GM19372 (cell line): Measurements from ENCODE around the gene ATP2A1.
"Not testable (repeated sequence)": the region's sequence is repeated elsewhere in the genome, so short reads cannot be mapped to it uniquely, and the experiment has no call there.

ENCODE experiments used
- ATAC-seq: cut with Tn5 transposase; IDR thresholded peaks from one replicate; pipeline ENCODE4 v1.9.1; 2021; ENCODE audit warnings: mild to moderate bottlenecking, low read depth, moderate library complexity; ENCODE audit not compliant: unreplicated experiment

Gene ATP2A1

DNA sequence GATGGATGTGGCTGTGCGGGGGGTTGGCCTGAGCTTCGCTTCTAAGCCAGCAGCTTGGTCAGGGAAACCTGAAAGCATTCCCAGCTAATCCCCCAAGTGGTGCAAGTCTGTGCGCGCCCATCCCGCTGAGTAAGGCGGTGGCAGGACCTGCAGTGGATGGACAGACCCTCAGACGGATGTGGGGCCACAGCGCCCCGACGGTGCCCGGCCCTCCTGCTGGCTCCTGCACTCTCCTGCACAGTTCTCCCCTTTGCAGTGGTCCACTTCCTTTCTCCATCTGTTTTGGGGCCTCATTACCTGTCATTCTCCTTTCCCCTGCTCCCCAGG lies 2.3 kb downstream of the ATP2A1 start:
- ATAC-seq: no peak

DNA sequence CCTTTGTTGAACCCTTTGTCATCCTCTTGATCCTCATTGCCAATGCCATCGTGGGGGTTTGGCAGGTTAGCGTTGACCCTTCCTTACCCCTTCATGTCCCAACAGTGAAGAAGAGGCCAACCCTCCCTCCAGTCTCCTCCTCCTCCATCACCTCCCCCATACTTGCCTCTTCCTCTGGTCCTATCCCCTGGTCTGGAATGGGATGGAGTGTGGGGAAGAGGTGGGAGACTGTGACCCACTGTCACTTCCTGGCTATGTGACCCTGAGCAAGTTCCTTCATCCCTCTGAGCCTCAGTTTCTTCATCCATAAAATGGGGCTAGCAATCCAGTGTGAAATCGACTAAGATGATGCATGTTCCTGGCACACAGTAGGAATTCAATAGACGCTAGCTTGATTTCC lies 2.7 kb downstream of the ATP2A1 start:
- no peak for ATAC-seq

DNA sequence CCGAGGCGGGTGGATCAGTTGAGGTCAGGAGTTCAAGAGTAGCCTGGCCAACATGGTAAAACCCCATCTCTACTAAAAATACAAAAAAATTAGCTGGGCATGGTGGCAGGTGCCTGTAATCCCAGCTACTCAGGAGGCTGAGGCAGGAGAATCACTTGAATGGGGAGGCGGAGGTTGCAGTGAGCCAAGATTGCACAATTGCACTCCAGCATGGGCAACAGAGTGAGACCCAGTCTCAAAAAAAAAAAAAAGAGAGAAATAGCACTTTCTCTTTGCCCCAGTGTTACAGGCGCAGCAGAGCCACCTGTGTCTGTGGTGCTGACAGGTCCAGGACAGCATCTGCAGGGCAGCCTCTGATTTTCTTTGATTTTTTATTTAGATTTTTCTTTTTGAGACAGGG lies 3.3 kb downstream of the ATP2A1 start:
- ATAC-seq: not testable (repeated sequence)

DNA sequence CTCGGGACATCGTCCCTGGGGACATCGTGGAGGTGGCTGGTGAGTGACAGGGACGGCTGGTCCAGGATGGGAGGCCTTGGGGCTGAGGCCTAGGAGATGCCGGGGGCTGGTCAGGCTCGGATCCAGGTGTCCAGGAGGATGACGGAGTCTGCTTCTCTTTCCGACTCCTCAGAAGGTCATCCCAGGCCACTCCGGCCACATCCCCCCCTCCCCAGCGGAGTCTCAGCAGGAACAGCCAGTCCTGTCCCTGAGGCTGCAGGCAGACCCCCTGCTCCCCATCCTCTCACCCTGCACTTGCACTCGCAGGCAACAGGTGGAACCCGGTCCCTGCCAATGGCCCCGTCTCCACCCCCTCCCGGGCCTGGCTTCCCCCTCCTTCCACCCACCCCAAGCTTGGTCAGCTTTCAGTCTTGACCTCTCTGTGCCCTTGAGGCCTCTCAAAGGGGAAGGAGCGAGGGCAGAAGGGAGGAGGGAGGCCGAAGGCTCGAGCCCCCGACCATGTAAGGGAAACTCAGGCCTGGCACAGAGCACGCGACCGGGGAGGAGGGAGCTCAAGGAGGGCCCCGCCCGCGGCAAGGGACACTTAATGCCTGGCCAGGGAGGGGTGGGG lies 4.4 kb downstream of the ATP2A1 start:
- no peak for ATAC-seq

DNA sequence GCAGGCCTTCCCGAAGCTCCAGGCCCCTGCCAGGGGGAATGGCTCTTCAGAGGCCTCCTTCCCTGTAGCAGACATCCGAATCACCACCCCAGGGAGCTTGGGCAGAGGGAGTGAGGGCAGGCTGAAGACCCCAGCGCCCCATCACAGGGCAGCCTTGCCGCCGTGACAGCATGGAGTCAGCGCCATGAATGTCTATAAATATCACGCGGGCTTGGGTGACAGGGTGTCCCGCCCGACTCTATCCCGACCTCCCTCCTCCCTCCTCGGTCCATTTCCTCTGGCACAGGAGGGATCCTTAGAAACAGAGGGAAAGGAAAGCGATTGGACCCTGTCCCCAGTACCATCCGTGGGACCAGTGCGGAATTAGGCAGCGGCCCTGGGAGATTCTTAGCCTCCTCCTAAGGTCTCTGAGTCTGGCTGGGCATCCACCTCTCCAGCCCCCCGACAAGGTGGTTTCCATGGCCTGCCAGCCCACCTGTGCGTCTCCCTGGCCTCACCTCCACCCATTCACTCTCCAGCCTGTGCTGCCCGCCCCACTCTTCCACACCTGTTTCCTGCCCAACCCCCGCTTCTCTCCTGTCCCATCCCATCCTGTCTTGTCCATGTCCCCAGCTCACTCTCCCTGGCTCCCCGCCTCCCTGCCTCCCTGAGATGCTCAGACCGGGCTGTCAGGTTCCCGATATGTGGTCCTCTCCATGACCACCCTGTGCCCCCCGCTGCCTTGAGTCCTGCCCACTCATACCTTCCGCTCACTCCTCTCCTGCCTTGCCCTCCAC lies 5.1 kb downstream of the ATP2A1 start:
- no peak for ATAC-seq

DNA sequence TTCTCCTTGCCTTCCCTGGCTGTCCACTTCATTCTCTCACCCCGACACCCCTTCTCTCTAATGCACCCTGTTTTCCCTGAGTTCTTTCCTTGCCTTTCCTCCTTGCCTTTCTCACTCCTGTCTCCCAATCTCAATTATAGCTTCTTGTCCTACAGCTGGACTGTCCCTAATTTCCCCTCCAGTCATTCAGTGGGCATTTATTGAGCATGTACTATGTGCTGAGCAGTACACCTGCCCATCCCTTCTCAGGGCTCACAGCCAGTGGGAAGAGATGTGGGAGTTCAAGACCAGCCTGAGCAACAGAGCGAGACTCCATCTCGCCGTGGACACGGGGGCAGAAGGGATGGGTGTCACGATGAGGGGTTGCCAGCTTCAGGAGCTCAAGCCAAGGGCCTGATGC lies 5.8 kb downstream of the ATP2A1 start:
- no peak for ATAC-seq

DNA sequence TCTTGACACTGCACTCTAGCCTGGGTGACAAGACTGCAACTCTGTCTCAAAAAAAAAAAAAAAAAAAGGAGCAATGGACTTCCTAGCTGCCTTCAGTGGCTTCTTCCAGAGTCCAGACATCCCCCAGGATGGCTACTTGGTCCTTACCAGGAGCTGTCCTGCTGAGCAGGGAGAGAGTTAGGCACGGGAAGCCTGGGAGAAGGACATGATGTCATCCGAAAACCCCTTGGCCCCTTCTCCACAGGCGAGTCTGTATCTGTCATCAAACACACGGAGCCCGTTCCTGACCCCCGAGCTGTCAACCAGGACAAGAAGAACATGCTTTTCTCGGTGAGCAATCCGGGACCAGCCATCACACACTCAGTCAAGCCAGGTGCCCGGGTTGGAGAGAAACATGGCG lies 8.7 kb downstream of the ATP2A1 start:
- no peak for ATAC-seq

DNA sequence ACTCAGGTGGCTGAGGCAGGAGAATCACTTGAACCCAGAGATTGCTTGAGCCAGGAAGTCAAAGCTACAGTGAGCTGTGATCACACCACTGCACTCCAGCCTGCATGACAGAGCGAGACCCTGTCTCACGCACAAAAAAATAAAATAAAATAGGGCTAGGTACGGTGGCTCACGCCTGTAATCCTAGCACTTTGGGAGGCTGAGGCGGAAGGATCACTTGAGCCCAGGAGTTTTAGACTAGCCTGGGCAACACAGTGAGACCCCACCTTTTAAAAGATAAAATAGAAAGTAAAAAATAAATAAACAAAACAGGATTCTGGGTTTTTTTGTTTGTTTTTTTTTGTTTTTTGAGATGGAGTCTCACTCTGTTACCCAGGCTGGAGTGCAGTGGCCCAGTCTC lies 12.1 kb downstream of the ATP2A1 start:
- ATAC-seq: not testable (repeated sequence)

DNA sequence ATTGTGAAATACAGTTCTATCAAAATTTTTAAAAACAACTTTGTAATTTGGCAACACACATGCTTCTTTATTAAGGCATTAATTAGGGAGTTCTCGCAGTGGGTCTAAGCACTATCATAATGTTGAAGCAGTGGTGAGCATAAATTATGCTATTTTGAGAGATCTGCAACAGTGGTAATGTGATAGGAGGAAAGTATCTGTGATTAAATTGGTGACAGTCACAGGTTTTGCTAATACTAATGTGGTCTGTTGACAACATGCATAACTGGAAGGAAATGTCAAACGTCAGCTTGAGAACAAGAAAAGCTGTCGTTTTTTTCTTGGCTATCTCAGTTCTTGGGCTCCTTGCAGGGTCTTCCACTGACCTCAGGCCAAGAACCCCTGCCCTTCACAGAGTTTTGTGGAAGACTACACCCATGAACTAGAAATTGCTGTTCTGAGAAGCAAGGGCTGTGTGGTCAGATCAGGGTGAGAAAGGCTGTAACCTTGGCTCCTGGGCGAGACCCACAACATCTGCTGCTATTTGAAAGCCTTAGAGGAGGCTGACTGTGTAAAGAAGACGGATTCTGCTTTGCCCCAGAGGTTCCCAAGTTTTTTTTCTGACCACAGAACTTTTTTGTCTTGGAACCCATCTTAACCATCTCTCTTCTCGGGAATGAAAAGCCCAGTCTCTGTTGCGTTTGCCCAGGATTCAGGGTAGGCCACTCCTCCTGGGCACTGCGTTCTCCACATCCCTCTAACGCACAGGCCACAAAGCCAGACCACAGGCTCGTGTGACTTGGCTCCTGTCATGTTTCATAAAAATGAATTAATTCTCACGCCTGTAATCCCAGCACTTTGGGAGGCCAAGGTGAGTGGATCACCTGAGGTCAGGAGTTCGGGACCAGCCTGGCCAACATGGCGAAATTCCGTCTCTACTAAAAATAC lies 13.9 kb downstream of the ATP2A1 start:
- no peak for ATAC-seq

DNA sequence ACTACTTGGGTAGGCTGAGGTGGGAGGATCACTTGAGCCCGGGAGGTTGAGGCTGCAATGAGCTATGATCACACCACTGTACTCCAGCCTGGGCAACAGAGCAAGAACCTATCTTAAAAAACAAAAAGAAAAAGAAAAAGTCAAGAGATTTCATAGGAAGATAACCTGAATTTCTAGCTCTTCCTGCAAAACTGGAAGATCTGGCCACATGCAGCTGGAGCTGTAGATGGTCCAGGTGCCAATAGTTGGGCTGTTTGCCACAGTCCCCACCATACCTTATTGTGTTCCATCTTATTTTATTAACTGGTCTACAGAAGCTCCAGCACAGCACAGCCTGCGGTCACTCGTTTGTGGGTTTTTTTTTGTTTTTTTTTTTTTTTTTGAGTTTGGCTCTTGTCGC lies 15.0 kb downstream of the ATP2A1 start:
- ATAC-seq: no peak

DNA sequence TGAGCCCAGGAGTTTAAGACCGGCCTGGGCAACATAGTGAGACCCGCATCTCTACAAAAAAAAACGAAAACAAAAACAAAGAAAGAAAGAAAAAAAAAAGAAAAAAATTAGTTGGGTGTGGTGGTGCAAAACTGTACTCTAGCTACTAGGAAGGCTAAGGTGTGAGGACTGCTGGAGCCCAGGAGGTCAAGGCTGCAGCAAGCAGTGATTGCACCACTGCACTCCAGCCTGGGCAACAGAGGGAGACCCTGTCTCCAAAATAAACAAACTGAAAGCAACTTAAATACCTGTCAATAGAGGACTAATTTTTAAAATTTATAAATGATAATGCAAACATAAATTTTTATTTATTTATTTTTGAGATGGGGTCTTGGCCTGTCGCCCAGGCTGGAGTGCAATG lies 17.3 kb downstream of the ATP2A1 start:
- ATAC-seq: no peak

DNA sequence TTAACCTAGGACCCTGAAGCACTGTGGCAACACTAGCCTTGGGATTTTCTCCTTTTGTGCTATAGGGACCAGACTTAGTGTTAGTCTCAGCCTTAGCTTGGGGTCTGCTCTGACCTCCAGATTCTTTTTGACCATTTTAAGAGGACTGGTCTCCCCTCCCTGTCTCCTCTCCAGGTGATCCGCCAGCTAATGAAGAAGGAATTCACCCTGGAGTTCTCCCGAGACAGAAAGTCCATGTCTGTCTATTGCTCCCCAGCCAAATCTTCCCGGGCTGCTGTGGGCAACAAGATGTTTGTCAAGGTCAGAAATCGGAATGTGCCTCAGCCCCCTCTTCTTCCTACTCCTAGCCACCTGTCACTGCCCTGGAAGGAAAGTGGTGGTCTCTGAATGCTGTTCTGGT lies 19.5 kb downstream of the ATP2A1 start:
- ATAC-seq: no peak

DNA sequence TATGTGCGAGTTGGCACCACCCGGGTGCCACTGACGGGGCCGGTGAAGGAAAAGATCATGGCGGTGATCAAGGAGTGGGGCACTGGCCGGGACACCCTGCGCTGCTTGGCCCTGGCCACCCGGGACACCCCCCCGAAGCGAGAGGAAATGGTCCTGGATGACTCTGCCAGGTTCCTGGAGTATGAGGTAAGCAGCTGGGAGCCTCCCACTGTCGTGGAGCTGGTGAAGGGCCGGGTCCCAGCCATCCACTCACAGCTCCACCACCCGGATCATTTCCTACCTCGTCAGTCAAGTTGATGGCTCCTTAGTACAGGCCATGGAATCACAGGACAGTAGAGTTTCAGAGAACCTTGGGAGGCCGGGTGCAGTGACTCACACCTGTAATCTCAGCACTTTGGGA lies 20.0 kb downstream of the ATP2A1 start:
- ATAC-seq: no peak

DNA sequence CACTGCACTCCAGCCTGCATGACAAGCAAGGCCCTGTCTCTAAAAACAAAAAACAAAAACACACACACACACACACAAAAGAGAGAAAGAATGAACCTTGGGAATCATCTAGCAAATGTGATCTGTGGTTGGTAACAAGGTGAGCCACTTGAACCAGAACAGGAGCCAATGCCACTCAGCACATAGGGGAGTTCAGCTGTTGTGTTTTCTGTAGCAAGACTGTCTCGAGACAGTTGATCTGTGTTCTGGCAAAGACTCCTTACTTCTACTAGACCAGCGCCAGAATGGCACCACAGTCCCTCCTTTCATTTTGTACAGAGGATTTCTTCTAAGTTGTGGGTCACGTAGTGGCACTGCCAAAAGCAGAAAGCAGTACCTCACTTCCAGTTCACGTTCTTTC lies 20.7 kb downstream of the ATP2A1 start:
- no peak for ATAC-seq

DNA sequence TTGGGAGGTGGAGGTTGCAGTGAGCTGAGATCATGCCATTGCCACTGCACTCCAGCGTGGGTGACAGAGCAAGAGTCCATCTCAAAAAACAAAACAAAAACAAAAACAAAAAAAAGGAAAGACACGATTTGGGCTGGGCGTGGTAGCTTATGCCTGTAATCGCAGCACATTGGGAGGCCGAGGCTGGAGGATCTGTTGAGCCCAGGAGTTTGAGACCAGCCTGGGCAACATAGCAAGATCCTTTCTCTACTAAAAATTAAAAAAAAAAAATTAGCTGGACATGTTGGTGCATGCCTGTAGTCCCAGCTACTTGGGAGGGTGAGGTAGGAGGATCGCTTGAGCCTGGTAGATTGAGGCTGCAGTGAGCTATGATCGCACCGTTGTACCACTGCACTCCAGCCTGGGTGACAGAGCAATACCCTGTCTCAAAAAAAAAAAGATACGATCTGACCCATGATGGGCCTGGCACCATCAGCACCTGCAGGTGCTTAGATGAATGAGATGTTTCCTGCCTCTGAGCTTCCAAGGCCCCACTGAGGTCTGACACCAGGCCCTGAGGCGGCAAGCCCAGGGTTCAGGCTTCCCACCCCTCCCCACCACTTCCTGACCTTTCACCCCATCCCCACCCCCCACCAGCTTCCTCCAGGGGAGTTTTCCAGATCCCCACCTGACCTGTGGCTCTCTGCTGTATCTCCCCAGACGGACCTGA lies 21.7 kb downstream of the ATP2A1 start:
- ATAC-seq: no peak

DNA sequence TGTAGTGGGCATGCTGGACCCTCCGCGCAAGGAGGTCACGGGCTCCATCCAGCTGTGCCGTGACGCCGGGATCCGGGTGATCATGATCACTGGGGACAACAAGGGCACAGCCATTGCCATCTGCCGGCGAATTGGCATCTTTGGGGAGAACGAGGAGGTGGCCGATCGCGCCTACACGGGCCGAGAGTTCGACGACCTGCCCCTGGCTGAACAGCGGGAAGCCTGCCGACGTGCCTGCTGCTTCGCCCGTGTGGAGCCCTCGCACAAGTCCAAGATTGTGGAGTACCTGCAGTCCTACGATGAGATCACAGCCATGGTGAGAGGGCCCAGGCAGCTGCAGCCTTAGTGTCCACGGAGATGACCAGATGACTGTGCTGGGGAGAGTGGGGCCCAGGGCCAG lies 22.3 kb downstream of the ATP2A1 start:
- ATAC-seq: no peak

DNA sequence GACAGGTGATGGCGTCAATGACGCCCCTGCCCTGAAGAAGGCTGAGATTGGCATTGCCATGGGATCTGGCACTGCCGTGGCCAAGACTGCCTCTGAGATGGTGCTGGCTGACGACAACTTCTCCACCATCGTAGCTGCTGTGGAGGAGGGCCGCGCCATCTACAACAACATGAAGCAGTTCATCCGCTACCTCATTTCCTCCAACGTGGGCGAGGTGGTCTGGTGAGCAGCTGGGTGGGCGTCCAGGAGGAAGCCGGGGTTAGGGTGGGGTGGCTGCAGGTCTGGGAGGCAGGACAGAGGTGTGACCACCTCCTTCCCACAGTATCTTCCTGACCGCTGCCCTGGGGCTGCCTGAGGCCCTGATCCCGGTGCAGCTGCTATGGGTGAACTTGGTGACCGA lies 23.6 kb downstream of the ATP2A1 start:
- no peak for ATAC-seq

DNA sequence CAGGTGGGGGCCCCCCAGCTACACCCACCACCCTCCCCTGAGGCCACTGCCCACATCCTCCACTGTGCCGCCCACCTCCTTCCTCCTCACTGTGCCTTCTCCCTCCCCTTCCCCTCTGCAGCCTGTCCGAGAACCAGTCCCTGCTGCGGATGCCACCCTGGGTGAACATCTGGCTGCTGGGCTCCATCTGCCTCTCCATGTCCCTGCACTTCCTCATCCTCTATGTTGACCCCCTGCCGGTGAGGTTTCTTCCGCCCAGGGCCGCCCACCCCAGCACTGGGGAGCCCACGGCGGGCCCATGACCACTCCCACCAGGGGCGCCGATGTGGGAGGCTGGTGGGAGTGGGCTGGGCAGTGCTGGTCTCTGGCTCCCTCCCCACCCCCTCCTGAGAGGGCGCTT lies 24.6 kb downstream of the ATP2A1 start:
- ATAC-seq: no peak

DNA sequence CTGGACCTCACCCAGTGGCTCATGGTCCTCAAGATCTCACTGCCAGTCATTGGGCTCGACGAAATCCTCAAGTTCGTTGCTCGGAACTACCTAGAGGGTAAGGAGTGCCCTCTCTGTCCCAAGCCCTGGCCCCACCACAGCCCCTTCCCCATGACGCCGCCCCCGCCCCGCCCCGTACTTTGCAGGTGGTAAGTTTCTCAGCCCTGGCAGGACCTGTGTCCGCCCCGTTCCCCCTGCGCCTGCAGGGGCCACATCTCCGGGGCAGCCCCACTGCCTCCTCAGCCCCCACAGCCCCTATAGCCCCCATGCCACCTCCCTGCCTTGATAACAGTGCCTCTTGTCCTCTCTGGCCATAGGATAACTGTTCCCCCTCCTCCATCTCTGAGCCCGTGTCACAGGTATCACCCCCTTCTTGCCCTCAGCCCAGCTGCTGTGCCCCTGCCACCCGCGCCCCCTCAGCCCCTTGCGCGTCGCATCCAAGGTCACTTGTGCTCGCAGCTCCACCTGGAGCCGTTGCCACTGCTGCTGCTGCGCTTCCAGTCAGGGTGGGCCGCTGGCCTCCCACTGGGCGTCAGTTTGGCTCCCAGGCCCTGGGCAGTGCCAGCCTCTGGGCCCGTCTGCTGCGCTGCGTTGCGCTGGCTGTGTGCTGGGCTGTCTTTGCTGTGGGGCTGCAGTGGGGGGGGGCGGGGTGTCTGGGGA lies 25.2 kb downstream of the ATP2A1 start:
- ATAC-seq: no peak

DNA sequence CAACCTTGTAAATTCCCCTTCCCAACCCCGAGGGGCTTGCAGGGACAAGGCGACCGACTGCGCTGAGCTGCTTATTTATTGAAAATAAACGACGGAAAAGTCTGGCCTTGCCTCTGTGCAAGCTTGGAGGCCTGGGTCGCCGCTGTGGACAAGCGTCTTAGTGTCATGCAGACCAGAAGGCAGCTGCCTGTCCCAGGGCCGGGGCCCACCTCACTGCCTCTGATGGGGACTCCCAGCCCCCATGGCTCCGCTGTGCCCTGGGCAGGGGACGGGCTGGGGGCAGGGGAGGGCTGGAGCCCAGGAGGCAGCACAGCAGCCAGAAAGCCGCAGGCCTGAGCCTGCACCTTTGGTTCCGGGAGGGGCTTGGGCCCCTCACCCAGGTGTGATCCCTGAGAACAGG lies 26.1 kb downstream of the ATP2A1 start:
- ATAC-seq: no peak
